AG04450 (cell line): ENCODE measurements around the gene TMEM196. TPM values are rescaled to one million over a fixed set of nuclear protein-coding genes. Genes with fewer than 3 reads are reported as not detected.
"Not testable (repeated sequence)": the region's sequence is repeated elsewhere in the genome, so short reads cannot be mapped to it uniquely, and the experiment has no call there.

Source experiments
- CTCF ChIA-PET: fragments of 300-600, 350-600 bp; formaldehyde crosslinking; extraction: SDS; loops from one replicate; lab custom pipeline; 2022; ENCODE audit warnings: antibody characterized with exemption, inconsistent platforms; lab: Charles Lee
- POLR2A ChIA-PET: fragments of 350-600 bp; formaldehyde crosslinking; extraction: SDS; loops from one replicate; lab custom pipeline; 2021; ENCODE audit warnings: antibody characterized with exemption, inconsistent platforms; lab: Yijun Ruan, JAX
- DNase-seq: peaks from one replicate; pipeline ENCODE4 v3.0.0-alpha.2; 2011; ENCODE audit warnings: low read depth, low spot score
- H3K27ac ChIP-seq: one replicate; pipeline ENCODE4 v1.5.1; 2012; ENCODE audit warnings: low read depth, low read length, control low read depth
- H3K27me3 ChIP-seq: one replicate; pipeline ENCODE4 v1.6.0; 2012; ENCODE audit warnings: low read length; ENCODE audit not compliant: control insufficient read depth, insufficient read depth
- H3K4me3 ChIP-seq: 2 replicates; pipeline ENCODE4 v1.5.1; 2011; ENCODE audit warnings: mild to moderate bottlenecking, low read depth, low read length, control low read depth
- H3K9me3 ChIP-seq: 2 replicates; pipeline ENCODE4 v1.5.1; 2012; ENCODE audit warnings: low read length; ENCODE audit not compliant: control insufficient read depth, insufficient read depth
- polyA plus RNA-seq: library from polyadenylated mRNA; depleted of rRNA; stranded (reverse); fragments of >200 nt; gene quantifications from 2 replicates; pipeline ENCODE4 v1.2.3, GENCODE V29; 2011
- TF ChIP-seq, protein P1 (sequence below): IDR thresholded peaks from 2 replicates; pipeline ENCODE4 v1.5.1; 2011; ENCODE audit warnings: low read depth, low read length, control low read depth, inconsistent platforms

TMEM196 gene
- polyA plus RNA-seq, 1 experiment = not detected

- no peak overlapping the region for H3K4me3 ChIP-seq
- DNase-seq = no peak
- POLR2A ChIA-PET = no interaction called here
- H3K27ac ChIP-seq = no peak overlapping the region
- no peaks in the 10 kb centered on the region for H3K27me3 ChIP-seq
- CTCF ChIA-PET = no interaction called here
- peaks cover 8% of the 10 kb centered on the region; the same call in 1 of the 2 replicates for H3K9me3 ChIP-seq
- TF ChIP-seq, protein P1, sequence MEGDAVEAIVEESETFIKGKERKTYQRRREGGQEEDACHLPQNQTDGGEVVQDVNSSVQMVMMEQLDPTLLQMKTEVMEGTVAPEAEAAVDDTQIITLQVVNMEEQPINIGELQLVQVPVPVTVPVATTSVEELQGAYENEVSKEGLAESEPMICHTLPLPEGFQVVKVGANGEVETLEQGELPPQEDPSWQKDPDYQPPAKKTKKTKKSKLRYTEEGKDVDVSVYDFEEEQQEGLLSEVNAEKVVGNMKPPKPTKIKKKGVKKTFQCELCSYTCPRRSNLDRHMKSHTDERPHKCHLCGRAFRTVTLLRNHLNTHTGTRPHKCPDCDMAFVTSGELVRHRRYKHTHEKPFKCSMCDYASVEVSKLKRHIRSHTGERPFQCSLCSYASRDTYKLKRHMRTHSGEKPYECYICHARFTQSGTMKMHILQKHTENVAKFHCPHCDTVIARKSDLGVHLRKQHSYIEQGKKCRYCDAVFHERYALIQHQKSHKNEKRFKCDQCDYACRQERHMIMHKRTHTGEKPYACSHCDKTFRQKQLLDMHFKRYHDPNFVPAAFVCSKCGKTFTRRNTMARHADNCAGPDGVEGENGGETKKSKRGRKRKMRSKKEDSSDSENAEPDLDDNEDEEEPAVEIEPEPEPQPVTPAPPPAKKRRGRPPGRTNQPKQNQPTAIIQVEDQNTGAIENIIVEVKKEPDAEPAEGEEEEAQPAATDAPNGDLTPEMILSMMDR = no peak
These were observed 82.7 kb downstream of the TMEM196 start for GRCh38 chr7:19690736-19691135.

DNA sequence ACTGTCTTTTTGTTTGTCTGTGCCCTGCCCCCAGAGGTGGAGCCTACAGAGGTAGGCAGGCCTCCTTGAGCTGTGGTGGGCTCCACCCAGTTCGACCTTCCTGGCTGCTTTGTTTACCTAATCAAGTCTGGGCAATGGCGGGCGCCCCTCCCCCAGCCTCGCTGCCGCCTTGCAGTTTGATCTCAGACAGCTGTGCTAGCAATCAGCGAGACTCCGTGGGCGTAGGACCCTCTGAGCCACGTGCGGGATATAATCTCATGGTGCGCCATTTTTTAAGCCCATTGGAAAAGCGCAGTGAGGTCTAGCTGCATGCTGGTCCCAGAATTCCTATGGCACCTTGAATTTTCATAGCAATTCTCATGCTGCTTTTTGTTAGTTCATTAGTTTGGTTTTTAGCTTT, 84.3 kb downstream of the TMEM196 start:
- DNase-seq, POLR2A ChIA-PET, H3K27me3 ChIP-seq, CTCF ChIA-PET, H3K4me3 ChIP-seq, H3K9me3 ChIP-seq, H3K27ac ChIP-seq: not testable (repeated sequence)

GRCh38 chr7:19681596-19681995, 91.8 kb downstream of the TMEM196 start:
- ChIA-PET POLR2A (no interaction called here), CTCF (interaction anchor here (1.1 kb wide), 1 partner anchor 32 kb away, joined by 4 read pairs; no protein-coding TSS in a partner anchor)

GRCh38 chr7:19677180-19677579, 96.2 kb downstream of the TMEM196 start:
- Histone ChIP-seq H3K27ac (no peak overlapping the region), H3K27me3 (no peaks in the 10 kb centered on the region), H3K4me3 (no peak overlapping the region), H3K9me3 (no peaks in the 10 kb centered on the region)
- no peak for DNase-seq
- TF ChIP-seq, protein P1 = no peak
- ChIA-PET POLR2A (no interaction called here), CTCF (no interaction called here)

More at GRCh38 chr7:19681596-19681995, 91.8 kb downstream of the TMEM196 start:
- Histone ChIP-seq H3K27me3 (no peaks in the 10 kb centered on the region), H3K4me3 (no peak overlapping the region), H3K27ac (no peak overlapping the region), H3K9me3 (no peaks in the 10 kb centered on the region)
- TF ChIP-seq, protein P1 = no peak
- no peak for DNase-seq

DNA sequence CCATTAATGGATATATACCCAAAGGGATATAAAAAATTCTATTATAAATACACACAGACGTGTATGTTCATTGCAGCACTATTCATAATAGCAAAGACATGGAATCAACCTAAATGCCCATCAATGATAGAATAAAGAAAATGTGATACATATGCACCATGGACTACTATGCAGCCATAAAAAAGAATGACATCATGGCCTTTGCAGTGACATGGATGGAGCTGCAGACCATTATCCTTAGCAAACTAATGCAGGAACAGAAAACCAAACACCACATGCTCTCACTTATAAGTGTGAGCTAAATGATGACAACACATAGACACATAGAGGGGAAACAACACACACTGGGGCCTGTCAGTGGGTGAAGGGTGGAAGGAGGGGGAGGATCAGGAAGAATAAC, 97.6 kb downstream of the TMEM196 start:
- POLR2A ChIA-PET = no interaction called here
- H3K4me3 ChIP-seq = no peak overlapping the region
- CTCF ChIA-PET = no interaction called here
- H3K9me3 ChIP-seq = no peaks in the 10 kb centered on the region
- DNase-seq = no peak
- no peaks in the 10 kb centered on the region for H3K27me3 ChIP-seq
- TF ChIP-seq, protein P1 = no peak
- no peak overlapping the region for H3K27ac ChIP-seq
